Activated CD8-positive, alpha-beta memory T cell treated with anti-CD3 and anti-CD28 coated beads, Interleukin-2, amount 50 U/mL, for 24 hours (primary cell): Measurements from ENCODE around the gene HOXA1.

ENCODE experiments used
- DNase-seq: peaks from one replicate; pipeline ENCODE4 v3.0.0-alpha.2; 2020; ENCODE audit errors: extremely low read depth

HOXA1 gene

DNA sequence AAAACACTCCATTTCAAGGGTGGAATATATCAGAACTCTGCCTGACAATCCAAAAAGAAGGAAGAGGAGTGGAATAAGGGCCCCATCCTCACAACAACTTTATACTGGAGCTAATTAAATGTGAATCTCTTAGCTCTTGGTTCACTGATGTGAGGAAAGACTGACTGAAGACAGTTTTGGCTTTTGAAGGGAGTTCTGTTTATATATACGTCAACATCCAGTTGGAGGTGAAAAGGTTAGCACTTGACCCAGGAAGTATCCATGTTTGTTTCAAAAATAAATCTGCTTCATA lies 3.0 kb downstream of the HOXA1 start:
- DNase-seq, result no peak

- DNase-seq, result no peak
Measured at GRCh38 chr7:27091941-27092818, 3.6 kb downstream of the HOXA1 start.

DNA sequence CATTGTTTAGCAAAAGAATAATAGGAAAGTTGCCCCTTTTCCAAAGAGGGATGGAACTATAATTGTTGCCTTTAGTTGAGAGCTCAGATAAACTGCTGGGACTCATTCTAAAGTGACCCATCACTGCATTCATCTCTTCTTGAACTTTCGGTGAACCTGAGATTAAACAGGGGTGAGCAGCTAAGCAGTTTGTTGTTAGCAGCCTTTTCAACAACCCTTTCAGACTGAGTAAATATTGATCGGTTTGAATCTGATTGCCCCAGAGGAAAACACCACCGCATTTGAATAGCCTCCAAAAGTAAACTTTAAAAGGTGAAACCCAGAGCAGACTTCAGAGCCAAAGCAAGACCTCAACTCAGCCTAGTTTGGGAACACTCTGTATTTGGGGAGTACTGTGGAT lies 4.7 kb downstream of the HOXA1 start:
- DNase-seq, result no peak

DNA sequence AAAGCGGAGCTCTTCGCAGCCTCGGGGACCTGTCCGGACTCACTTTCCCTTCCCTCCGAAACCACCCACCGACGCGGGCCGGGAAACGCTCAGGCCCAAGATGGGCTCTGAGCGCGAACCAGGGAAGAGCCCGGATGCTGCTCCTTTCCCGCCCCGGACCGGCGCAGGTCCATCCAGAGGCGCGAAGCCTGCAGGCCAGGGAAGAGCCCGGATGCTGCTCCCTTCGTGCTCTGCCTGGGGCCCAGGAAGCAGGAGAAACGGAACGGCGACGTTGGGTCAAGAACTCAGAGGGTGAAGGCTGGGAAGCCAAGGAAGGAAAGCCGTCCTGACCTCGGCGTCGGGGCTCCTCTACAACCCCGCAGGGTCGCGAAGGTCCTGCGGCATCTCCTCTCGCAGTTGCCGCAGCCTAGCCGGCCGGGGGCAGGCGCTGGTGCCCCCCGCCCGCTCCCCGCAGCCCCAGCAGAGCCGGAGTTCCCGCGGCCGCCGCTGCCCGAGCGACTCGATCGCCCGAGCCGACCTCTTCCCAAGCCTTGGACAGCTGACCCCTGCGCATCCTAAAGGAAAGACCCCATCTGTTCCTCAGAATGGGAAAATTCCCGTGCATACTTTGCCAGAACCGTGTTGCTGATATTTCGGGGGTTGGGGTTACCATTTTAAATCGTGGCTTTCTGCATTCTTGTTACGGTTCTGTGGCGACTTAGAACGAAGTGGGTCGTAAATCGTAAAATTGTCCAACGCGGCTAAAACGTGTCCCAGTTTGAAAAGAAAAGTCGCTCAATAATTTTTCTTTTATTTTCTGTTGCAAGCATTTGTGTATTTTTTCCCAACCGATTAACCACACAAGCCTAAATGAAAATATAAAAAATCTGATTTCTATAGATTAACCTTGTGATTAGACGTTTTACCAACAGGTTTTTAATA lies 7.5 kb downstream of the HOXA1 start:
- DNase-seq, result no peak

DNA sequence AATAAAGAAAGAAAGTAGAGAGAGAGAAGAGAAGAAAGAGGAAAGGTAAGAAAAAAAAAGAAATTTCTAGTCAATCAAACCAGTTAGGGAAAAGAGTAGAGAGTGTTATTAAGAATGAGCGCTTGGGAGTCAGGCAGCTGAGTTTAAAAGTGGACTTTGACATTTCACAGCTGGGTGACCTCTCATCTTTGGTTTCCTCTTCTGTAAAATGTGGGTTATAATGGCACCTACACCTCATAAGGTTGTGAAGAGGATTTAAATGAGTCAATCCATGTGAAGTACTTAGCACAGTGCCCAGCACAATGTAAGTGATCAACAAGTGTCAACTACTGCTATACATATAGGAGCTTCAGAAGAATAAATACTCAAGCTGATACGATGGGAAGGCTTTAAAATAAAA lies 12.2 kb downstream of the HOXA1 start:
- no peak for DNase-seq

- DNase-seq, result no peak
Measured at GRCh38 chr7:27082171-27082570, 13.6 kb downstream of the HOXA1 start.

DNA sequence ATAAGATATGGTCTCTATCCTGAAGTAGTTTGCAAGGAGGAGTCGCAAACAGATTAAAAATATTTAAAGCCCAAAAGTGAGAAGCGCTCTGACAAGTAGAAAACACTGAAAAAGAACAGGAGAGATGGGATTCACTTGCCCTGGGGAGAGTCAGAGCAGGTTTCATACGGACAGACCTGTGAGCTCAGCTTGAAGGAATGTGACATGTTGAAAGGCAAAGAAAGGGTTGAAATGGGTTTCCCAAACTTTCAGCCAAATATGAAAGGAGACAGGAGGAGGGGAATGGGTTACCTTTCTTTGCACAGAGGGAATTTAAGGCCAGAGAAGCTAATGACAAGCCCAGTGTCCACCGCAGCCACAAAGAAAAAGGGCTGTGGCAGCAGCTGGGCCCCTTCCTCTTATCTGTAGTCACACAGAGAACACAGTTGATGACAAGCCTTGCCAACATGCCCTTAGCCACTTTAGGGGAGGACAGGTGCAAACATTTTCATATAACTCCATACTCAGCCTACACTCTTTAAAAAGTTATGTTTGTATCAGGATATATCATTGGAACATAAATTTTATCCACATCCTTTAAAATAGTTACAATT lies 14.9 kb downstream of the HOXA1 start:
- DNase-seq, result no peak

GRCh38 chr7:27079234-27079975 lies 16.4 kb downstream of the HOXA1 start:
- no peak for DNase-seq

DNA sequence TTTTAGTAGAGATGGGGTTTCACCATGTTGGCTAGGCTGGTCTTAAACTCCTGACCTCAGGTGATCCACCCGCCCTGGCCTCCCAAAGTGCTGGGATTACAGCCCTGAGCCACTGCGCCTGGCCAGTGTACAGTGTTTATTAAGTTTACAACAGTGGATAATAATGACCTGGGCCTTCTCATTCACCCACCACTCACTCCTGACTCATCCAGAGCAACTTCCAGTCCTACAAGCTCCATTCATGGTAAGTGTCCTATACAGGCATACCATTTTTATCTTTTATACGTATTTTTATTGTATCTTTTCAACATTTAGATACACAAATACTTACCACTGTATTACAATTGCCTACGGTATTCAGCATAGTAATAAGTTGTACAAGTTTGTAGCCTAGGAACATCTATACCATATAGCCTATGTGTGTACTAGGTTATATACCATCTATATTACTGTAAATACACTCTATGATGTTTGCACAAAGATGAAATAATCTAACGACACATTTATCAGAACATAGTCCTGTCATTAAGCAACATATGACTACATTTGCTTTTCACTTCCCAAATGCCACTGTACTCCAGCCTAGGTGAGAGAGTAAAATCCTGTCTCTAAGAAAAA lies 17.1 kb downstream of the HOXA1 start:
- no peak for DNase-seq

DNA sequence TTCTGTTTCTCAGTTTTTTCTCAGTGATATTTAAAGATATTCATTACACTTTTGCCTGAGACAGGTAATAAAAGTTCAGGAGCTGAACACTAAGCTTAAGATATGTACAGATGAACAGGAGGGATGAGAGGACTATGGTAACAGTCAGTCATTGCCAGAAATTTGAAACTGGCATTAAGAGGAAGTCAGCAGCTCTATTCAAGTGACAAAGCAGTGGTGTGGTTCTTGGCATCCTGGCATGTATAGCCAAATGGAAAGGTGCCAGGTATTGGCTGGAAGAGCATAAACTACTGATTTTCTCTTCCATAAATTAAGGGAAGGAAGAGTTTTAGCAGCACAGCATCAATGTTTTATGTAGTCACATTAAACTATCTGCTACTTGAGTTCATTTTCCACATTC lies 22.7 kb downstream of the HOXA1 start:
- DNase-seq, result no peak

GRCh38 chr7:27071622-27072390 lies 24.0 kb downstream of the HOXA1 start:
- DNase-seq, result no peak

GRCh38 chr7:27068259-27068658 lies 27.5 kb downstream of the HOXA1 start:
- DNase-seq, result no peak

DNA sequence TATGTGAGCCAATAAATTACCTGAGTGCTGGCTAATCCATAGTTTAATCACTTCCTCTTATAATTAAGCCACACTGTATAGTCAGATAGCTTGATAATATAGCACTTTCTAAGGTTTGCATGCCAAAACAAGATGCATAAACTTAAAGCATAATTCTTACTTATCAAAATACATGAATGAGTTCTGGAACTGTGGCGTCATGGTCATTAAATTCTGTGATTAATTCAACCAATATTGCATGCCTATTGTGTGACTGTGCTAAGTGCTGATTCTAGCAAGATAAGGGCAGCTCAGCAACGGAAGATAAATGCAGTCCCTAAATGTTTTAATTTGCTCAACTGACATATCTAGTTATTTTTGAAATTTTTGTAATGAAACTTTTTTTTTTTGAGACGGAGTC lies 29.7 kb downstream of the HOXA1 start:
- DNase-seq, result no peak

DNA sequence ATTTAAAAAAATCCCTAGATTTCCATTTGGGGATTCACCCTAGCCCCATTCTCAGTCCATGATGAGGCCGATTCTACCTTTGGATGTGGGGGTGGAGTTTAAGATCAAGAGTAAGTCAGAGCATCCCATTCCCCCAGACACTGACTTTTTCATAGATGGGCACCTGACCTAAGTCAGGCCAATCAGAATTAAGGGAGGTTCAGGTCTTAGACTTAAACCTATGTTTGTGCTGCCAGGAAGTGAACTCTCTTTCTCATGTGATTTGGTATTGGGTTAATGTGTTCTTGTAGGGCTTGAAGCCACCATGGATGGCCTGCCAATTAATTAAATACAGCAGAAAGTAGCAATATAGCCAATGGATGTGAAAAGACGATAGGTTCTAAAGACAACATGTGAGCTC lies 30.1 kb downstream of the HOXA1 start:
- no peak for DNase-seq

- DNase-seq, result no peak
Measured at GRCh38 chr7:27064661-27065060, 31.1 kb downstream of the HOXA1 start.

- DNase-seq, result no peak
Measured at GRCh38 chr7:27064159-27064558, 31.6 kb downstream of the HOXA1 start.

DNA sequence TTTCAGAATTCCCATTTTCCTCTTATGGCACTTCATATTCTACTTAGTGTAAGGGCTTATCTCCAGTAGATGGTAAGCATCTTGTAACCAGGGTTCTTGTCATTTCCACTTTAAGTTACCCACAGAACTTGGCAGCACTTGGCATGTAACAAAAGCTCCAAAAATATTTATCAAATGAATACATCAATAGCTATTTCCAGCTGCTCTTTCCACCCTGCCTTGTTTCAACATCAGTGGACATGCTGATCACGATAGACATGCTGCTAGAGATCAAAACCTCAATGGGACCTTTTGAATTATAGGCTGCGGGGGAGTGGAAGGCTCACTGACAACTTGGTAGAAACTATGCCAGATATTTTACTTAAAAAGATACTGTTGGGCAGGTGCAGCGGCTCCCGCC lies 32.9 kb downstream of the HOXA1 start:
- no peak for DNase-seq

DNA sequence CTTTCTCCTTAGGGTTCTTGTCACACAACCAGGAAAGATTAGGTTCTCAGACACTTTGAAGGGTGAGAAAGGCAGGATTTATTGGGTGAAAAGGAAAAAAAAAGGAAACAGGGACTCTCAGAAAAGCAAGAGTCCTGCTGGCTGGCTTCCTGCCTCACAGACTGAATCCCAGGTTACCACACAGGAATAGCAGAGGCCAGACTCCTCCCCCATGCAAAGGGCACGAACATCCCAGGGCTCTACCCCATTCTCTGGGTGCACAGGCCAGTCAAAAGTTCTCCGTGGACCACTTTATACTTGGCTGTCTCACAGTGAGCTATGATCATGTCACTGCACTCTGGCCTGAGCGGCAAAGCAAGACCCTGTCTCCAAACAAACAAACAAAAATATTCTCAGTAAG lies 42.6 kb downstream of the HOXA1 start:
- no peak for DNase-seq

- no peak for DNase-seq
Measured at GRCh38 chr7:27051451-27051850, 44.3 kb downstream of the HOXA1 start.

DNA sequence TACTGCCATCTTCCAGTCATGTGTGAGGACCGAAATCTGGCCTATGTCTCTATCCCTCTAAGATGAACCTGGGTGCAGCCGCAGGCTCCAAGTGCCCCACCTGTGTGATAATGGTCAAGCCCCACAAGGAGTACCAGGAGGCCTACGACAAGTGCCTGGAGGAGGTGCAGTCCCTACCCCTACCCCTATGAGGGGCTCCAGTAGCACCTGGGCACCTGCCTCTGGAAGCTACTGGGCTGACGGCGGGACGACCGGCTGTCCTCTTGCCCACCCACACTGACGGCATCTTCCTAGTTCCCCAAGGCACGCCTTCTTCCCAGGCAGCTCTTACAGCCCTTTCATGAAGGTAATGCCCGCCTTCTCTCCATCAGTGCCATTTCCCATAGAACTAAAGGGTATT lies 47.4 kb downstream of the HOXA1 start:
- no peak for DNase-seq
